NCI-H2029 (cell line): ENCODE results near the gene TBC1D21.

Source experiments
- DNase-seq: peaks from one replicate; lab custom pipeline; 2025; lab: John Stamatoyannopoulos, UW

Gene TBC1D21

DNA sequence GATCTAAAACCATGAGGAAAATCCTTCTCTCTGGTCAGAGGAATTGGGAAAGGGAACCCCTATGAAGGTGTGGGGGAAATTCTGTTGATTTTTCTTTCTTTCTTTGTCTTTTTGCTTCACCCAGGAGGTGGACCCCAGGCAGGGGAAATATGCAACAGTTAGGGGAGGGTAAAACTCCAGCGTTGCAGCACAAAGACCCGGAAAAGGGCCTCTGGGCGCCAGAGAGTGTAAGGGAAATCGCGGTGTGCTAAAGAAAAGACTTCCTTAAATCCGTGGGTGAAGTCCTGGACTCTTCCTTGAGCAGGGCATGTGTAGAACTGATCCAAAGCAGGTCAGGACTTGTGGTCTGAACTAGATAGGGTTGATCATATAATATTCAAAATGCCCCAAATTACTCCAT lies 11.1 kb upstream of the TBC1D21 start:
- DNase-seq: no peak

DNA sequence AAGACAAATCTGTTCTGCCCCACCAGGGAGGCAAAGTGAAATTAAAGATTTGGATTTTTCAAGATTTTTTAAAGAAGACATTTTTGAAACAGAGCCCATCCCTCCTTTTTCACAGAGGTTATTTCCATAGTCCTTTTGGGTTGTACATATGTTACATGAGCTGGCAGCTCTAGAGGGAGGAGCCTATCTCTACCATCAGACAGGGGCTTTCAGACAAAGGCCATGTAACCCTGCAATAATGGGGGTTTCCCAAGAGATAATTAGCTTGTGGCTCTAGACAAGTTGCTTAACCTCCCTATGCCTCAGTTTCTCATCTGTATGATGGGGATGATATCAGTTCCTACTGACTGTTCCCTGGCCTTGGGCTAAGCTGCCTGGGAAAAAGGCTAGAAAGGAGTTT lies 8.0 kb upstream of the TBC1D21 start:
- DNase-seq: no peak

DNA sequence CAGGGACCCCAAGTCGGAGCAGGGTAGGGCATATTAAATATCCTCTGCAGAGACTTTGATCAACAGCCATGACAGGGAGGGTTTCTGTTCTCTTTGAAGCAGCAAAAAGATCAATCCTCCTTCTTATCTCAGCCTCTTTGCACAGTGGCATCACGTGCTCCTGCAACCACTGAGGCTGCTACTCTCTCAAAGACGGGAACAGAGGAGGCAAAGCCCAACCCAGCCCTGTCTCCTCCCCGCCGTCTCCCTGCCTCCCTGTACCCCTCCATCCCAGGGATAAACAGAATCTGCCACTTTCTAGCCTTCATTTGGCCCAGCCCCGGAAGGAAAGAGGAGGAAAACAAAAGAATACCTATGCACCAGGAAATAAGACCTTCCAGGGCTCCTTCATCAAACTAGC lies 7.5 kb upstream of the TBC1D21 start:
- DNase-seq: no peak

- no peak for DNase-seq
Observed at GRCh38 chr15:73866481-73866880, 6.9 kb upstream of the TBC1D21 start.

GRCh38 chr15:73866881-73867410 lies 6.4 kb upstream of the TBC1D21 start:
- DNase-seq: no peak

- DNase-seq: no peak
Observed at GRCh38 chr15:73867426-73867825, 5.9 kb upstream of the TBC1D21 start.

- DNase-seq: no peak
Observed at GRCh38 chr15:73867956-73868355, 5.4 kb upstream of the TBC1D21 start.

- DNase-seq: no peak
Observed at GRCh38 chr15:73869216-73869995, 4.0 kb upstream of the TBC1D21 start.

- peak; percentile 40 for DNase-seq
Observed at GRCh38 chr15:73870700-73871408, 2.5 kb upstream of the TBC1D21 start.

- no peak for DNase-seq
Observed at GRCh38 chr15:73872346-73872745, 1.0 kb upstream of the TBC1D21 start.

DNA sequence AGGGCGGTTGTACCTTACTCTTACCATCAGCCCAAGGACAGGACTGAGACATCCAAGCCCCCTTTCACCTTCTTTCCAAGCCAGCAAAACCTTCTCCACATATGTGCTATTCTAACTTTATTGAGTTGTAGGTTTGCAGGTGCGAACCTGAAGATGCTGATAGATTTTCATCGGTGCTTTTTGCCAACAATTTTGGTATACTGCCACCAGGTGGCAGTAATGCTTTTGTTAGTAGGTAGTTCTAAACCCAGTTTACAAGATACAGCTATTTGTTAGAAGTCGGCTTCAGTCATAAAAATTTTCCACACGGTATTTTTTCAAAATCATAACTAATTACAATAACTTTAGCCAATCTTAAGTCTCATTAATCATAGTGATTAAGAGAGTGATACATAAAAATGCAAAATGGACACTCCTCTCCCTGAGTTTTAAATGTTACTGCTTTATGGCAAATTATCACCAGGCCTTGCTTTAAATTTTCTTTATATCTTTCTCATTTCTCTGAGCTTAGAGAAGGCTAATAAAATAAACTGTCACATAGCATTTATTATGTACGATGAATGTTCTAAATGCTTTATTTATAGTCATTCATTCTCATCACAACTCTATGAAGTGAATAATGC lies 636 bp downstream of the TBC1D21 start:
- DNase-seq: peak; percentile 13

DNA sequence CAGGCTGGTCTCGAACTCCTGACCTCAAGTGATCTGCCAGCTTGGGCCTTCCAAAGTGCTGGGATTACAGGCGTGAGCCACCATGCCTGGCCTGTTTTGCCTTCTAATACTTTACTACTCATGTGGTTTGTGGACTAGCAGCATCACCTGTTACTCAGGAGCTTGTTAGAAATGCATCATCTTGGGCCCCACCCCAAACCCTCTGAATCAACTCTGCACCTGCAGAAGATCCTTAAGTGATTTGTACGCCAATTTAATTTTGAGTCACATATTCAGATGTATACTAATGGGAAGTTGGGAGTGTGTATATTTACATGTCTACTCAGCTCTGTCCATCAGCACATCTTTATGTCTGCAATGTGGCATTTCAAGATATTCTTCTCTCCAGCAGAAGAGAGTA lies 6.1 kb downstream of the TBC1D21 start:
- no peak for DNase-seq

- DNase-seq: no peak
Observed at GRCh38 chr15:73881579-73882320, 8.4 kb downstream of the TBC1D21 start.

- DNase-seq: no peak
Observed at GRCh38 chr15:73882761-73883419, 9.5 kb downstream of the TBC1D21 start.

GRCh38 chr15:73884159-73884558 lies 10.8 kb downstream of the TBC1D21 start:
- no peak for DNase-seq

DNA sequence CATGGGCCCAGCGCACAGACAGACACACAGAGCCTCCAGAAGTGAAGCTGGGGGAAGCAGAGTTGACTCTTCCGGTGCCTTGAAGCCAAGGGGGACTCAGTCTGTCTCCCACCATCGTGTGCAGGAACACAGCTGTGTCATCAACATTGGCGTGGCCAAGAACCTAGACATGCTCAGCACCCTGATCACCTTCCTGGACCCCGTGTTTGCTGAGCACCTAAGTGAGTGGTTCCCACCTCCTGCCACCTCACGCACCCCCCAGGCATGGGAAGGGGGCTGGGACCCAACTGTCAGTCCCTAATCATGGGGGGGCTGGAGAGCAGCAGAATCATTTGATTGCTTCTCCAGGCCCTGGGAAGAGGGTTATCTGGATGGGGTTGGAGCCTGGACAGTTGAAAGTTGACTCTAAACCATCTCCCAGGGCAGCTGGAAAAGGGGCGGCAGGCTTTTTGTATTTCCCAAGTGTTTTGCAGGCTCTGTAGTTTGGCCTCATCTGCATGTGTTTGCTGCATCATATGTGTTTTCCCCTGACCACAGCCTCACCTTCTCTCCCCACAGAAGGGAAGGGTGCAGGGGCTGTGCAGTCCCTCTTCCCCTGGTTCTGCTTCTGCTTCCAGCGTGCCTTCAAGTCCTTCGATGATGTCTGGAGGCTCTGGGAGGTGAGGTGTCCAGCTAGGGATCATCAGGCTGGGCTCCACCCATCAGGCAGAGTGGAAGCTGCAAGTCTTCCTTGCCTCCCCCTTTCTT lies 12.8 kb downstream of the TBC1D21 start:
- DNase-seq: no peak

- no peak for DNase-seq
Observed at GRCh38 chr15:73886717-73887345, 13.5 kb downstream of the TBC1D21 start.

GRCh38 chr15:73887481-73887880 lies 14.1 kb downstream of the TBC1D21 start:
- DNase-seq: no peak

- no peak for DNase-seq
Observed at GRCh38 chr15:73888224-73889041, 15.1 kb downstream of the TBC1D21 start.
